ENCODE data around the gene KLHL36. TPM values are rescaled to one million over a fixed set of nuclear protein-coding genes. Genes with fewer than 3 reads are reported as not detected.

Gene KLHL36
- total and polyA plus RNA-seq, 9 of the 15 experiments (the other 6 are each of a cell fraction or from before 2014, with no cell fraction given): 2.1 to 51.2 (median 18.5) TPM

DNA sequence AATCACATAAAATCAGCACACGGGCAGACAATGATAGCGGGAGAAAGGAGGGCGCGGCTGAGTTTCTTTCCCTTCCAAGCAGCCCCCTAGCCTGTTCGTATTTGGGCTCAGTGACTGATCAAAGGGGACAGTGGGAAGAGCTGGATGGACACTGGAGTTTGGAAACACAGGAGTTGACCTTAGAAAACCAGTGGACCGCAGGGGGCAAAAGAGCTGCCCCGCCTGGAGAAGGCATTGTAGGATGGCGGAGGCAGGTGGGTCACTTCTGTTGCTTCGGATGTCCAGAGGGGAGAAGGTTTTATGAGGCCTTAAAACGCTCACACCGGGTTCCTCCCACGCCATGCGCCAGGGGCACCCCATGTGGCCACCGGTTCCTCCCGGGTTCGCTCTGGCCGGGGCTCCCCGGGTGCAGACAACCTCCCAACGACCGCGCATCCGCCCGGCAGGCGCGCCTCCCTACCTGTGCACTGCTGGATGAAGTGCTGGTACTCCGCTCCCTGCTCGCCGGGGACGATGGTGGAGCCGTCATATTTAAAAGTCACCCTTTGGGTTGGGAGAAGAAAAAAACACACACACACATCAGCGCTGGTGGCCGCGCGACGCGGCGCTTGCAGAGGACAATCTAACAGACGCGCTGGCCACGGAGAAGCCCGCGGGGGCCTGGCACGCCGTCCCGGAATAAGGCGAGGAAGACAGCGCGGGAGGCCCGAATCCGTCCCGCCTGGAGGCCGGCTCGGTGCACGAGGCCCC lies 31.1 kb upstream of the KLHL36 start (continued):
- TF ChIP-seq ZNF41 (CRISPR knock-in tag; conservative IDR thresholded peaks at IDR 0.05) (no peak), MIER1 (IDR thresholded peaks at IDR 0.05; ENCODE audit: low read depth) (no peak), L3MBTL2 (IDR thresholded peaks at IDR 0.05) (peak; percentile 76; the same call in 1 of the 2 replicates), ZNF717 (CRISPR knock-in tag; IDR thresholded peaks at IDR 0.05) (no peak), RUNX1 (IDR thresholded peaks at IDR 0.05; ENCODE audit: low read depth) (no peak), SMARCA4 (IDR thresholded peaks at IDR 0.05) (no peak), MEF2A (IDR thresholded peaks at IDR 0.05; ENCODE audit: control insufficient read depth, low read depth, low read length) (no peak), ATF1 (CRISPR knock-in tag; IDR thresholded peaks at IDR 0.05) (no peak), ATF1 (tag; IDR thresholded peaks at IDR 0.05) (0 out of 2 replicates have a peak, but pooled peaks have one; percentile 33)
- TF ChIP-seq, protein P1, sequence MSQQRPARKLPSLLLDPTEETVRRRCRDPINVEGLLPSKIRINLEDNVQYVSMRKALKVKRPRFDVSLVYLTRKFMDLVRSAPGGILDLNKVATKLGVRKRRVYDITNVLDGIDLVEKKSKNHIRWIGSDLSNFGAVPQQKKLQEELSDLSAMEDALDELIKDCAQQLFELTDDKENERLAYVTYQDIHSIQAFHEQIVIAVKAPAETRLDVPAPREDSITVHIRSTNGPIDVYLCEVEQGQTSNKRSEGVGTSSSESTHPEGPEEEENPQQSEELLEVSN (IDR thresholded peaks at IDR 0.05; ENCODE audit: borderline replicate concordance in 1 of 2, extremely low read depth in 1 of 2, insufficient read depth in 1 of 2, insufficient read length in 1 of 2, low read depth in 1 of 2, low read length in 1 of 2, poor library complexity in 1 of 2, severe bottlenecking in 1 of 2): peak in 1 of 2 experiments; percentile 84
- TF ChIP-seq, protein P2, sequence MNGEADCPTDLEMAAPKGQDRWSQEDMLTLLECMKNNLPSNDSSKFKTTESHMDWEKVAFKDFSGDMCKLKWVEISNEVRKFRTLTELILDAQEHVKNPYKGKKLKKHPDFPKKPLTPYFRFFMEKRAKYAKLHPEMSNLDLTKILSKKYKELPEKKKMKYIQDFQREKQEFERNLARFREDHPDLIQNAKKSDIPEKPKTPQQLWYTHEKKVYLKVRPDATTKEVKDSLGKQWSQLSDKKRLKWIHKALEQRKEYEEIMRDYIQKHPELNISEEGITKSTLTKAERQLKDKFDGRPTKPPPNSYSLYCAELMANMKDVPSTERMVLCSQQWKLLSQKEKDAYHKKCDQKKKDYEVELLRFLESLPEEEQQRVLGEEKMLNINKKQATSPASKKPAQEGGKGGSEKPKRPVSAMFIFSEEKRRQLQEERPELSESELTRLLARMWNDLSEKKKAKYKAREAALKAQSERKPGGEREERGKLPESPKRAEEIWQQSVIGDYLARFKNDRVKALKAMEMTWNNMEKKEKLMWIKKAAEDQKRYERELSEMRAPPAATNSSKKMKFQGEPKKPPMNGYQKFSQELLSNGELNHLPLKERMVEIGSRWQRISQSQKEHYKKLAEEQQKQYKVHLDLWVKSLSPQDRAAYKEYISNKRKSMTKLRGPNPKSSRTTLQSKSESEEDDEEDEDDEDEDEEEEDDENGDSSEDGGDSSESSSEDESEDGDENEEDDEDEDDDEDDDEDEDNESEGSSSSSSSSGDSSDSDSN (IDR thresholded peaks at IDR 0.05; ENCODE audit: borderline replicate concordance in 1 of 2, low read depth in 2 of 2, low read length in 2 of 2): 0 out of 4 replicates have a peak, but pooled peaks have one; percentile 4 to 27
- TF ChIP-seq, protein P3, sequence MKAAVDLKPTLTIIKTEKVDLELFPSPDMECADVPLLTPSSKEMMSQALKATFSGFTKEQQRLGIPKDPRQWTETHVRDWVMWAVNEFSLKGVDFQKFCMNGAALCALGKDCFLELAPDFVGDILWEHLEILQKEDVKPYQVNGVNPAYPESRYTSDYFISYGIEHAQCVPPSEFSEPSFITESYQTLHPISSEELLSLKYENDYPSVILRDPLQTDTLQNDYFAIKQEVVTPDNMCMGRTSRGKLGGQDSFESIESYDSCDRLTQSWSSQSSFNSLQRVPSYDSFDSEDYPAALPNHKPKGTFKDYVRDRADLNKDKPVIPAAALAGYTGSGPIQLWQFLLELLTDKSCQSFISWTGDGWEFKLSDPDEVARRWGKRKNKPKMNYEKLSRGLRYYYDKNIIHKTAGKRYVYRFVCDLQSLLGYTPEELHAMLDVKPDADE (conservative IDR thresholded peaks at IDR 0.05; ENCODE audit: control insufficient read depth, low read depth, low read length): no peak
